Smooth muscle cell (in vitro differentiated cells): Measurements from ENCODE around the gene RBMS2. TPM values are rescaled to one million over a fixed set of nuclear protein-coding genes. Genes with fewer than 3 reads are reported as not detected.

ENCODE experiments used
- DNase-seq: peaks from one replicate; lab custom pipeline; 2025; ENCODE audit not compliant: unreplicated experiment; lab: John Stamatoyannopoulos, UW
- H2AFZ ChIP-seq: fragments of 200-600 bp; sonication (generic); 2 replicates; pipeline ENCODE4 v1.6.0; 2016; ENCODE audit warnings: antibody characterized with exemption, low read depth, mild to moderate bottlenecking
- H3F3A ChIP-seq: fragments of 200-600 bp; sonication (generic); 2 replicates; pipeline ENCODE4 v1.6.0; 2017; ENCODE audit warnings: antibody characterized with exemption, low read depth
- H3K27ac ChIP-seq: fragments of 200-600 bp; sonication (generic); 2 replicates; pipeline ENCODE4 v1.5.1; 2016; ENCODE audit warnings: low read depth, mild to moderate bottlenecking
- H3K27me3 ChIP-seq: fragments of 200-600 bp; sonication (generic); 2 replicates; pipeline ENCODE4 v1.6.1; 2016; ENCODE audit warnings: low read depth, mild to moderate bottlenecking
- H3K36me3 ChIP-seq: fragments of 200-600 bp; sonication (generic); 2 replicates; pipeline ENCODE4 v1.5.1; 2016; ENCODE audit warnings: low read depth
- H3K4me1 ChIP-seq: fragments of 200-600 bp; sonication (generic); 2 replicates; pipeline ENCODE4 v1.5.1; 2016; ENCODE audit warnings: low read depth
- H3K4me2 ChIP-seq: fragments of 200-600 bp; sonication (generic); 2 replicates; pipeline ENCODE4 v1.6.0; 2016; ENCODE audit warnings: mild to moderate bottlenecking
- H3K4me3 ChIP-seq: fragments of 200-600 bp; sonication (generic); 2 replicates; pipeline ENCODE4 v1.5.1; 2016; ENCODE audit warnings: mild to moderate bottlenecking
- H3K79me2 ChIP-seq: fragments of 200-600 bp; sonication (generic); 2 replicates; pipeline ENCODE4 v1.6.0; 2016; ENCODE audit warnings: low read depth, mild to moderate bottlenecking
- H3K9ac ChIP-seq: fragments of 200-600 bp; sonication (generic); 2 replicates; pipeline ENCODE4 v1.6.0; 2016; ENCODE audit warnings: low read depth
- H3K9me3 ChIP-seq: fragments of 200-600 bp; sonication (generic); replicated peaks from 2 replicates; pipeline ENCODE4 v1.5.1; 2016; ENCODE audit warnings: low read depth
- H4K20me1 ChIP-seq: fragments of 200-600 bp; sonication (generic); 2 replicates; pipeline ENCODE4 v1.6.0; 2016; ENCODE audit warnings: low read depth
- CTCF ChIP-seq: fragments of 200-600 bp; sonication (generic); IDR thresholded peaks from 2 replicates; pipeline ENCODE4 v1.5.1; 2017; ENCODE audit warnings: borderline replicate concordance, mild to moderate bottlenecking, antibody characterized with exemption; ENCODE audit not compliant: insufficient read depth, poor library complexity, severe bottlenecking
- WGBS: methylation state at CpG from one replicate; pipeline ENCODE4 v1.1.7; 2016; ENCODE audit warnings: low lambda C conversion rate; 5-methylcytosine and 5-hydroxymethylcytosine counted together
- polyA plus RNA-seq: library from polyadenylated mRNA; unstranded; fragments of >200 nt; fragmentation: Nextera tagmentation; extraction: Ambion mirVana; gene quantifications from 2 replicates; pipeline ENCODE4 v1.2.1, GENCODE V29; 2016
- total RNA-seq: library from RNA; depleted of rRNA; stranded (reverse); fragments of >200 nt; gene quantifications from 2 replicates; pipeline ENCODE4 v1.2.3, GENCODE V29; 2014

Gene RBMS2
- total and polyA plus RNA-seq, 2 experiments from 2014 or later, result 16.8 to 20.6 TPM

GRCh38 chr12:56520048-56520447 lies 1.6 kb upstream of the RBMS2 start:
- no peaks in the 10 kb centered on the region for H4K20me1 ChIP-seq
- H3K36me3 ChIP-seq, result no peaks in the 10 kb centered on the region
- no peaks in the 10 kb centered on the region for H3K9me3 ChIP-seq
- no peaks in the 10 kb centered on the region for H3K27me3 ChIP-seq
- no peak for TF ChIP-seq CTCF
- peaks cover 27% of the 10 kb centered on the region for H3K79me2 ChIP-seq
- H3F3A ChIP-seq, result no peaks in the 10 kb centered on the region
- 87% methylated on average over 3 of the region's 3 CpGs for WGBS
- H3K4me3 ChIP-seq, result no peak overlapping the region
- peaks cover 14% of the 10 kb centered on the region for H3K4me1 ChIP-seq
- no peak for DNase-seq
- H3K9ac ChIP-seq, result no peak overlapping the region
- peak overlapping the region; percentile 29 for H2AFZ ChIP-seq
- H3K4me2 ChIP-seq, result peak overlapping the region; percentile 20
- H3K27ac ChIP-seq, result peak overlapping the region; percentile 92

GRCh38 chr12:56520506-56520905 lies 1.1 kb upstream of the RBMS2 start:
- peaks cover 14% of the 10 kb centered on the region for H3K4me1 ChIP-seq
- peak overlapping the region; percentile 29 for H2AFZ ChIP-seq
- no peak for TF ChIP-seq CTCF
- H3K9ac ChIP-seq, result no peak overlapping the region
- peaks cover 31% of the 10 kb centered on the region for H3K79me2 ChIP-seq
- no peaks in the 10 kb centered on the region for H3F3A ChIP-seq
- H3K9me3 ChIP-seq, result no peaks in the 10 kb centered on the region
- H3K27ac ChIP-seq, result peak overlapping the region; percentile 92
- H3K27me3 ChIP-seq, result no peaks in the 10 kb centered on the region
- no peak for DNase-seq
- peak overlapping the region; percentile 20 for H3K4me2 ChIP-seq
- H4K20me1 ChIP-seq, result no peaks in the 10 kb centered on the region
- WGBS, result 84% methylated on average over 1 of the region's 1 CpG
- no peak overlapping the region for H3K4me3 ChIP-seq
- H3K36me3 ChIP-seq, result no peaks in the 10 kb centered on the region

- Histone ChIP-seq H3K4me2 (peak overlapping the region; percentile 93), H3F3A (peaks cover 6% of the 10 kb centered on the region), H3K4me3 (peak overlapping the region; percentile 87), H3K4me1 (peaks cover 17% of the 10 kb centered on the region), H3K27me3 (no peaks in the 10 kb centered on the region), H3K36me3 (no peaks in the 10 kb centered on the region), H4K20me1 (no peaks in the 10 kb centered on the region), H3K9me3 (no peaks in the 10 kb centered on the region), H2AFZ (peak overlapping the region; percentile 93), H3K79me2 (peaks cover 38% of the 10 kb centered on the region), H3K27ac (peak overlapping the region; percentile 92), H3K9ac (peak overlapping the region; percentile 87)
- WGBS, result 75% methylated on average over 8 of the region's 8 CpGs
- no peak for DNase-seq
- TF ChIP-seq CTCF, result no peak
Observed at GRCh38 chr12:56521209-56521589, 421 bp upstream of the RBMS2 start.
